ENCODE results near the gene CAMKK1.

DNA sequence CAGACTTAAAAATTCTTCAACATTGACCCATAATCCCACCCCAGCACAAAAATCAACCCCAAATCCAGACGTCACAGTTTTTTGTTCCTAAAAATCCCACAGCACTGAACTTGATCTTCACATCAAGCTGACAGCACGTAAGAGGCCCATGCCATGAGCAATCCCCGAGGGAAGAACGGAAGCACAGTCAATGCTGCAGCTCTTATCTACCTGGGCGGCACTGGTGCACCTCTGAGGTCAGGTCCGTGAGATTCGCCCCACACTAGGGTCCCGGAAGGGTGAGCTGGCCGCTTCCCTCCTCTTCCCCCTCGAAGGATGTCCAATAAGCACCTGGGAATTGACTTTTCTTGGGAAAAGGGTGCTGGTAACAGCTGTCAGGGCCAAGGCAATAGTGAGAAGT is 80.6 kb downstream of the CAMKK1 start:
- TF ChIP-seq CTCF (IDR thresholded peaks at IDR 0.05; ENCODE audit: borderline replicate concordance, extremely low read depth, low read length, poor library complexity, severe bottlenecking) (no peak), EZH2 (IDR thresholded peaks at IDR 0.05; ENCODE audit: borderline replicate concordance, low read depth, low read length, severe bottlenecking) (no peak)

Data from DND-41 (cell line).